ENCODE data around the gene NELFCD.

NELFCD gene

GRCh38 chr20:58971429-58971828 is 9.6 kb upstream of the NELFCD start:
- ChIA-PET POLR2A (no interaction called here), CTCF (interaction anchor here (0.6 kb wide), 2 partner anchors 111 to 320 kb away, joined by 3 read pairs; no protein-coding TSS in a partner anchor)
- no peak for DNase-seq (ENCODE audit: extremely low spot score)
- no peak for TF ChIP-seq LEF1 (IDR thresholded peaks at IDR 0.05; ENCODE audit: borderline replicate concordance)
- TF ChIP-seq PKNOX1 (IDR thresholded peaks at IDR 0.05) = no peak
- TF ChIP-seq SUZ12 (IDR thresholded peaks at IDR 0.05) = no peak
- no peak for TF ChIP-seq ARNT (IDR thresholded peaks at IDR 0.05)
- no peak for TF ChIP-seq ZNF384 (IDR thresholded peaks at IDR 0.05)
- no peak for TF ChIP-seq CTBP1 (IDR thresholded peaks at IDR 0.05; ENCODE audit: borderline replicate concordance)
- TF ChIP-seq BHLHE40 (IDR thresholded peaks at IDR 0.05; ENCODE audit: borderline replicate concordance) = no peak
- no peak for TF ChIP-seq HDGF (IDR thresholded peaks at IDR 0.05; ENCODE audit: borderline replicate concordance)
- no peak for TF ChIP-seq SP1 (IDR thresholded peaks at IDR 0.05)
- no peak for TF ChIP-seq FOXA1 (IDR thresholded peaks at IDR 0.05)

- CTCF ChIA-PET = no interaction called here
These were observed 7.9 kb upstream of the NELFCD start for GRCh38 chr20:58973179-58973578.

GRCh38 chr20:58973866-58974265 is 7.2 kb upstream of the NELFCD start:
- TF ChIP-seq FOXA1 (IDR thresholded peaks at IDR 0.05) = no peak
- TF ChIP-seq LEF1 (IDR thresholded peaks at IDR 0.05; ENCODE audit: borderline replicate concordance) = no peak
- TF ChIP-seq L3MBTL2 (conservative IDR thresholded peaks at IDR 0.05) = no peak
- TF ChIP-seq SUZ12 (IDR thresholded peaks at IDR 0.05) = no peak
- no peak for TF ChIP-seq TARDBP (IDR thresholded peaks at IDR 0.05)
- no peak for TF ChIP-seq ARNT (IDR thresholded peaks at IDR 0.05)
- TF ChIP-seq SP1 (IDR thresholded peaks at IDR 0.05) = no peak
- TF ChIP-seq ZNF384 (IDR thresholded peaks at IDR 0.05) = no peak
- TF ChIP-seq FOXM1 (IDR thresholded peaks at IDR 0.05; ENCODE audit: borderline replicate concordance) = no peak
- no peak for TF ChIP-seq PKNOX1 (IDR thresholded peaks at IDR 0.05)
- no peak for TF ChIP-seq ELF4 (IDR thresholded peaks at IDR 0.05)
- no peak for TF ChIP-seq HDGF (IDR thresholded peaks at IDR 0.05; ENCODE audit: borderline replicate concordance)
- no peak for TF ChIP-seq CTBP1 (IDR thresholded peaks at IDR 0.05; ENCODE audit: borderline replicate concordance)
- TF ChIP-seq BHLHE40 (IDR thresholded peaks at IDR 0.05; ENCODE audit: borderline replicate concordance) = no peak
- TF ChIP-seq NFRKB (IDR thresholded peaks at IDR 0.05) = no peak
- TF ChIP-seq FOXK2 (IDR thresholded peaks at IDR 0.05) = no peak
- CTCF ChIA-PET = no interaction called here
- DNase-seq (ENCODE audit: extremely low spot score) = no peak
- POLR2A ChIA-PET = no interaction called here

More at GRCh38 chr20:58973179-58973578, 7.9 kb upstream of the NELFCD start:
- no peak for DNase-seq (ENCODE audit: extremely low spot score)
- TF ChIP-seq FOXK2 (IDR thresholded peaks at IDR 0.05) (no peak), BHLHE40 (IDR thresholded peaks at IDR 0.05; ENCODE audit: borderline replicate concordance) (no peak), ZNF384 (IDR thresholded peaks at IDR 0.05) (no peak)
- POLR2A ChIA-PET = no interaction called here

GRCh38 chr20:58975353-58975752 is 5.7 kb upstream of the NELFCD start:
- no peak for DNase-seq (ENCODE audit: extremely low spot score)
- TF ChIP-seq ARNT (IDR thresholded peaks at IDR 0.05) (no peak), TARDBP (IDR thresholded peaks at IDR 0.05) (no peak), FOXM1 (IDR thresholded peaks at IDR 0.05; ENCODE audit: borderline replicate concordance) (no peak), SUZ12 (IDR thresholded peaks at IDR 0.05) (no peak), FOXK2 (IDR thresholded peaks at IDR 0.05) (no peak), HDGF (IDR thresholded peaks at IDR 0.05; ENCODE audit: borderline replicate concordance) (no peak), ELF4 (IDR thresholded peaks at IDR 0.05) (no peak), NFRKB (IDR thresholded peaks at IDR 0.05) (no peak), CTBP1 (IDR thresholded peaks at IDR 0.05; ENCODE audit: borderline replicate concordance) (no peak), BHLHE40 (IDR thresholded peaks at IDR 0.05; ENCODE audit: borderline replicate concordance) (no peak), LEF1 (IDR thresholded peaks at IDR 0.05; ENCODE audit: borderline replicate concordance) (no peak), ZNF384 (IDR thresholded peaks at IDR 0.05) (no peak), SP1 (IDR thresholded peaks at IDR 0.05) (no peak), FOXA1 (IDR thresholded peaks at IDR 0.05) (no peak), PKNOX1 (IDR thresholded peaks at IDR 0.05) (no peak), L3MBTL2 (conservative IDR thresholded peaks at IDR 0.05) (no peak)
- POLR2A ChIA-PET = no interaction called here
- CTCF ChIA-PET = no interaction called here

- DNase-seq (ENCODE audit: extremely low spot score) = no peak
- TF ChIP-seq BHLHE40 (IDR thresholded peaks at IDR 0.05; ENCODE audit: borderline replicate concordance) = no peak
- TF ChIP-seq LEF1 (IDR thresholded peaks at IDR 0.05; ENCODE audit: borderline replicate concordance) = no peak
- no peak for TF ChIP-seq CTBP1 (IDR thresholded peaks at IDR 0.05; ENCODE audit: borderline replicate concordance)
- no peak for TF ChIP-seq FOXK2 (IDR thresholded peaks at IDR 0.05)
- TF ChIP-seq L3MBTL2 (conservative IDR thresholded peaks at IDR 0.05) = no peak
- no peak for TF ChIP-seq NFRKB (IDR thresholded peaks at IDR 0.05)
- TF ChIP-seq ELF4 (IDR thresholded peaks at IDR 0.05) = no peak
- TF ChIP-seq TARDBP (IDR thresholded peaks at IDR 0.05) = no peak
- TF ChIP-seq FOXA1 (IDR thresholded peaks at IDR 0.05) = no peak
- TF ChIP-seq ZNF384 (IDR thresholded peaks at IDR 0.05) = no peak
- no peak for TF ChIP-seq SP1 (IDR thresholded peaks at IDR 0.05)
- no peak for TF ChIP-seq PKNOX1 (IDR thresholded peaks at IDR 0.05)
- TF ChIP-seq ARNT (IDR thresholded peaks at IDR 0.05) = no peak
- TF ChIP-seq SUZ12 (IDR thresholded peaks at IDR 0.05) = no peak
- TF ChIP-seq HDGF (IDR thresholded peaks at IDR 0.05; ENCODE audit: borderline replicate concordance) = no peak
- TF ChIP-seq FOXM1 (IDR thresholded peaks at IDR 0.05; ENCODE audit: borderline replicate concordance) = no peak
- POLR2A ChIA-PET = no interaction called here
- CTCF ChIA-PET = no interaction called here
These were observed 4.9 kb upstream of the NELFCD start for GRCh38 chr20:58976061-58976730.

Data from HEK293T (cell line).